NCI-H146 (cell line): Measurements from ENCODE around the gene IFT57.

Source experiments
- DNase-seq: peaks from one replicate; lab custom pipeline; 2025; lab: John Stamatoyannopoulos, UW

The IFT57 gene

GRCh38 chr3:108125153-108125543, 97.1 kb downstream of the IFT57 start:
- peak; percentile 54 for DNase-seq

GRCh38 chr3:108124337-108125152, 97.7 kb downstream of the IFT57 start:
- peak; percentile 86 for DNase-seq

DNA sequence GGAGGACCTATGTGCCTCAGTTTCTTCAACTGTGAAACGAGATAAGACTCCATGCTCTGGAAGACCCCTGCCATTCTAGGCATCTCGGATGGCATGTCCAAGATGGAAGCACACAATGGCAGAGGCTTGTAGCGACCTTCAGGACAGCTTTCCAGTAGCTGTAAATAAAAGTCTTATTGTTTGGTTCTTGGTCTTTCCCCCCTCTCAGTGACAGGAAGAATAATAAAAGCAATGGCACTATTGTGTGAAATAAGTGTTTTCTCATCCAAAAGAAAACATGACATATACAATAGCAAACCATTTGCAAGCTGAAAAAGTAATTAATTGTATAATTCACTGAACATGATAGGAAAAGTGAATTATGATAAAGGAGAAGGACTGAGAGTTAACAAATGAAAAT, 98.9 kb downstream of the IFT57 start:
- DNase-seq: peak; percentile 36

- peak; percentile 96 for DNase-seq
Observed at GRCh38 chr3:108122276-108122675, 99.9 kb downstream of the IFT57 start.

- DNase-seq: no peak
Observed at GRCh38 chr3:108119398-108120104, 102.7 kb downstream of the IFT57 start.

DNA sequence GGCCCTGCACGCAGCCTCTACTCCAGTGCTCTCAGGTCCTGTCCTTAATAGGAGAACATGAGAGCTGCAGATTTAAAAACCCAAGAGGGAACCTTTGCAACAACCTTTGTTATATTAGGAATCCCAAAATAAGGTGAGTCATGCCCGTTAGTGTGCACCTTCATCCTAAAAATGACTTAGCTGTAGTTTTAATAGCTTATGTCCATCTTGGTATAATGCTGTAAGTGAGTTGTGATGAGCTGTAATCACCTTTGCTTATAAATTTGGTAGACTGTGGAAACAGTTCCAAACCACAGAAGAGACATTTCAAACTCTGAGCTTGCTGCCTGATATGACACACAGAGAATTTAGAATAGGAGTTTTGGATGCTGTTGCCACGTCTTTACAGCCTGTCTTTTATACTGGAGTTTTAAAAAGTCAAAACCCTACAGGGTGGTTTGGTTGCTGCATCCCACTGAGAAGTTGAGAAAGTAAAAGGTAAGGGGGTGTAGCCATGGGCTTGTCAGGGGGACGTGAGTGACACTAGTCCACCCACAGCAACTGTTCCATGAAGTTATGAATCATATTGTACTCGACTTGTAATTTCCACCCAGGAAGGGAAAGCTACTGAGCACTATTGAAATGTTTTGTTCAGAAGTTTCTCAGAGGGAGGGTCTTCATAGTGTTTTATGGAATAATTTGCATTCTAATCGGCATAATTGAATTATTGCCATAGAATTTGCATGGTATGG, 104.0 kb downstream of the IFT57 start:
- no peak for DNase-seq

DNA sequence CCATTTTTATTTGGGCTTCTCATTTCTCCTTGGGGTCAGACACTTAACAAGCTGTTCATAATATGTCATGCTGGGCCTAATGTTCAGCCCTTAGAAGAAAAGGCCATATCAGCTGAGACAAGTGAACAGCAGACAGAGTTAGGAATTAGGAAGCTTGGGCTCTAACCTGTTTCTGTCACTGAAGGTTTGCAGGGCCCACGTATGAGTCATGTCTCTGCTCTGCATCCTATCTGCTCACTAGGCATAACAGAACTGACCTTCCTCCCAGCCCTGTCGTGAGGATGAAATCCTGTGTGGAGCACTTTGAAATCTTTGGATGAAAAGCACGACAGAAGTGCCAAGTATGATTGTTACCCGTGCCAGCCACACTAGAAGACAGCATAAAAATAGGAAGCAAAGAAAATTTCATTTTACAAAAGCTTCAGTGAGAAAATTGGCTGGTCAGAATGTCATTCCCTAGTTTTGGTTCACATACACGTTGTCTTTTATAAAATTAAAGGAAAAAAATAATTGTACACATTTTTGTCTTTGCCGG, 104.9 kb downstream of the IFT57 start:
- DNase-seq: no peak

DNA sequence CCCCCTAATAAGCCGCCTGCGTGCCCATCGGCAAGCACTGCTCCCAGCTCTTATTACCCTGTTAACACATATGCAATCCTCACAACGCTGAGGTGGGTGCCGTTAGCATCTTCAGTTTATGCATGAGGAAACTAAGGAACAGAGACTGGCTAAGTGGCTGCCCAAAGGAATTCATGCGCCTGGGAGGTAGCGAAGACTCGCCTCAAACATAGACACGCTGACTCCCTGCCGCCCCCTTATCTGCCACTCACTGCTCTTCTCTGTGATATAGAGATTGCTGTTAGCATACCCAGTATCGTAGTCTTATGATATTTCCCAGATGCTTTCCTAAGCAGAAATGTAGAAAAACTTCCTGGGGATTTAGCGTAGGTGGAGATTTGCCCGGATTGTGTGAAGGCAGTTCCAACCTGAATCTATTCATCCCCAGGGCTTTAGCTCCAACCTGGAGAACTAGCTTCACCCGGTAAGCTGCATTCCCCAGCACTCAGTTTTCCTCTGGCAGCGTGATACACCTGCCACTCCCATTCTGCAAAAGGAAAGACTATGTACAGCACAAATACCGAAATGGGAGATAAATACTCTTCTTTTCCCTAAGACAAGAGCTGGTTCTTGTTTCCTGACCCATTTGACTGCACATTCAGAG, 107.7 kb downstream of the IFT57 start:
- DNase-seq: no peak

GRCh38 chr3:108113975-108114374, 108.2 kb downstream of the IFT57 start:
- DNase-seq: no peak

DNA sequence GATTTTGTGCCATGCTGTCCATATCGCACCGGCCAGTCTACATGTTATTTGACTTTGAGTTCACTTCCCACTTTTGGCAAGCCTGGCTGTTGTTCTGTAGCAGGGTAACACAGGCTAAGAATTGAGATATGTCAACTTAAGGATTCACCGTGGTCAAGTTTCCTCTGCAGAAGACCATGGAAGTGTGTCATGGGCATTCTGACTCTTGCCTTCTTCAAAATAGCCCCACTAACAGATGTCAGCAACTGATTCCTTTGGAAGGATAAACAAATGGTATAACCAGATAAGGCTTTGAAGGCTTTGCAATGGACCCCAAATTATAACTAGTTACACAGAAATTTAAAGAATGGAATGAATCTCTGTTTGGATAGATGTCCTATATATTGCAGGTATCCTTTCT, 111.3 kb downstream of the IFT57 start:
- no peak for DNase-seq
